H1 (cell line): ENCODE results near the gene GFPT1. TPM values are rescaled to one million over a fixed set of nuclear protein-coding genes. Genes with fewer than 3 reads are reported as not detected.
"Not testable (repeated sequence)": the region's sequence is repeated elsewhere in the genome, so short reads cannot be mapped to it uniquely, and the experiment has no call there.

ENCODE experiments used
- CTCF ChIA-PET: fragments of 300-600 bp; sonication (Branson Sonifier 250); formaldehyde crosslinking; loops from one replicate; lab custom pipeline; 2021; ENCODE audit not compliant: partially characterized antibody; lab: Charles Lee
- POLR2A ChIA-PET: fragments of 300-600 bp; sonication (Branson Sonifier 250); formaldehyde crosslinking; loops from one replicate; lab custom pipeline; 2021; ENCODE audit warnings: inconsistent platforms; ENCODE audit not compliant: partially characterized antibody; lab: Charles Lee
- DNase-seq, 2 experiments: peaks; one replicate each; pipeline versions ENCODE4 v3.0.0 to v3.0.0-alpha.2; 2010 to 2022; ENCODE audit warnings: low spot score in 2 of 2, low read depth in 1 of 2, mixed read lengths in 1 of 2
- FAIRE-seq: peaks from 2 replicates; lab custom pipeline; 2011; peaks lifted over from hg19 to GRCh38; lab: Jason Lieb, UNC
- H2AFZ ChIP-seq: 2 replicates; pipeline ENCODE4 v1.8.1; 2012; ENCODE audit warnings: low read length, inconsistent platforms
- H2AK5ac ChIP-seq: 2 replicates; pipeline ENCODE4 v1.6.1; 2013; ENCODE audit warnings: low read depth, low read length
- H2BK120ac ChIP-seq: replicated peaks from 2 replicates; pipeline ENCODE3; 2013; ENCODE audit warnings: low read depth, low read length, inconsistent platforms
- H2BK12ac ChIP-seq: 2 replicates; pipeline ENCODE4 v1.6.1; 2013; ENCODE audit warnings: low read depth, low read length
- H2BK15ac ChIP-seq: 2 replicates; pipeline ENCODE4 v1.6.1; 2013; ENCODE audit warnings: low read length
- H2BK20ac ChIP-seq: 2 replicates; pipeline ENCODE4 v1.6.1; 2013; ENCODE audit warnings: low read length
- H2BK5ac ChIP-seq: 2 replicates; pipeline ENCODE4 v1.6.1; 2013; ENCODE audit warnings: low read depth, low read length
- H3K14ac ChIP-seq: 2 replicates; pipeline ENCODE4 v1.6.1; 2013; ENCODE audit warnings: inconsistent platforms; ENCODE audit not compliant: insufficient read length
- H3K18ac ChIP-seq: 2 replicates; pipeline ENCODE4 v1.6.1; 2013; ENCODE audit warnings: low read length; ENCODE audit errors: extremely low read depth
- H3K23ac ChIP-seq: 2 replicates; pipeline ENCODE4 v1.6.1; 2013; ENCODE audit warnings: inconsistent platforms; ENCODE audit not compliant: insufficient read length
- H3K23me2 ChIP-seq: 2 replicates; pipeline ENCODE4 v1.6.1; 2013; ENCODE audit warnings: low read depth, low read length
- H3K27ac ChIP-seq: 2 replicates; pipeline ENCODE4 v1.6.1; 2011; ENCODE audit warnings: low read depth, low read length, inconsistent platforms
- H3K27me3 ChIP-seq, 4 experiments: replicated peaks in 1 of 4; 1 replicate in 1 of 4; 2 replicates in 3 of 4; pipeline versions ENCODE4 v1.6.1 to v1.8.1; 2011 to 2013; ENCODE audit warnings: low read length in 3 of 4, mild to moderate bottlenecking in 3 of 4, inconsistent platforms in 2 of 4, mixed read lengths in 2 of 4, moderate library complexity in 1 of 4; ENCODE audit not compliant: control insufficient read depth in 3 of 4, insufficient read depth in 3 of 4; ENCODE audit errors: extremely low read depth in 1 of 4
- H3K36me3 ChIP-seq, 4 experiments: 2 replicates each; pipeline versions ENCODE4 v1.6.1 to v1.8.1; 2011 to 2013; ENCODE audit warnings: mild to moderate bottlenecking in 4 of 4, low read length in 3 of 4, moderate library complexity in 2 of 4, control low read depth in 1 of 4, inconsistent platforms in 1 of 4; ENCODE audit not compliant: insufficient read depth in 4 of 4, control insufficient read depth in 2 of 4
- H3K4ac ChIP-seq: replicated peaks from 2 replicates; pipeline ENCODE3; 2013; ENCODE audit warnings: low read length, low read depth, mixed read lengths, inconsistent platforms; ENCODE audit not compliant: insufficient read length
- H3K4me1 ChIP-seq, 4 experiments: replicated peaks in 1 of 4; 1 replicate in 1 of 4; 2 replicates in 3 of 4; pipeline versions ENCODE4 v1.6.1 to v1.8.1; 2011 to 2013; ENCODE audit warnings: low read length in 3 of 4, inconsistent platforms in 2 of 4, mixed read lengths in 1 of 4; ENCODE audit not compliant: insufficient read depth in 4 of 4, control insufficient read depth in 3 of 4
- H3K4me2 ChIP-seq, 2 experiments: 2 replicates each; pipeline versions ENCODE4 v1.6.1 to v1.8.1; 2011 to 2013; ENCODE audit warnings: low read depth in 2 of 2, low read length in 2 of 2, control low read depth in 1 of 2, inconsistent platforms in 1 of 2, mild to moderate bottlenecking in 1 of 2; ENCODE audit not compliant: insufficient read depth in 1 of 2
- H3K4me3 ChIP-seq, 4 experiments: fragments of 200-600, 300-600 bp in 1 of 4; sonication (generic), shearing (Covaris generic), sonication (Bioruptor Twin) in 1 of 4; 2 replicates each; pipeline versions ENCODE4 v1.5.1 to v1.8.1; 2011 to 2016; ENCODE audit warnings: low read length in 4 of 4, low read depth in 3 of 4, control low read depth in 2 of 4, inconsistent platforms in 2 of 4, mild to moderate bottlenecking in 2 of 4, mixed read lengths in 1 of 4, moderate library complexity in 1 of 4; ENCODE audit not compliant: insufficient read depth in 2 of 4; ENCODE audit errors: extremely low read depth in 1 of 4
- H3K56ac ChIP-seq: replicated peaks from 2 replicates; pipeline ENCODE3; 2013; ENCODE audit warnings: low read depth, mild to moderate bottlenecking, mixed read lengths, low read length, inconsistent platforms; ENCODE audit not compliant: insufficient read length
- H3K79me1 ChIP-seq: 2 replicates; pipeline ENCODE4 v1.6.1; 2013; ENCODE audit warnings: low read depth, low read length, control low read depth
- H3K79me2 ChIP-seq, 2 experiments: 2 replicates each; pipeline versions ENCODE4 v1.6.1 to v1.8.1; 2012 to 2013; ENCODE audit warnings: low read length in 2 of 2, mild to moderate bottlenecking in 2 of 2, inconsistent platforms in 1 of 2; ENCODE audit not compliant: insufficient read depth in 2 of 2, control insufficient read depth in 1 of 2
- H3K9ac ChIP-seq, 4 experiments: replicated peaks in 1 of 4; 1 replicate in 1 of 4; 2 replicates in 3 of 4; pipeline versions ENCODE4 v1.6.1 to v1.8.1; 2011 to 2013; ENCODE audit warnings: low read depth in 3 of 4, low read length in 3 of 4, control low read depth in 2 of 4, mild to moderate bottlenecking in 2 of 4, moderate library complexity in 2 of 4, inconsistent platforms in 1 of 4; ENCODE audit errors: extremely low read depth in 1 of 4
- H3K9me3 ChIP-seq, 2 experiments: 2 replicates each; pipeline versions ENCODE4 v1.6.1 to v1.8.1; 2012 to 2013; ENCODE audit warnings: mild to moderate bottlenecking in 2 of 2, moderate library complexity in 2 of 2, control low read depth in 1 of 2, inconsistent platforms in 1 of 2, low read depth in 1 of 2, low read length in 1 of 2, mixed read lengths in 1 of 2; ENCODE audit not compliant: insufficient read depth in 2 of 2
- H4K20me1 ChIP-seq, 2 experiments: replicated peaks in 1 of 2; 2 replicates each; pipeline versions ENCODE3 to v1.8.1; 2011 to 2013; ENCODE audit warnings: inconsistent platforms in 2 of 2, low read length in 2 of 2, mild to moderate bottlenecking in 1 of 2; ENCODE audit not compliant: insufficient read depth in 2 of 2, control insufficient read depth in 1 of 2
- H4K5ac ChIP-seq: 2 replicates; pipeline ENCODE4 v1.6.1; 2013; ENCODE audit warnings: low read length, low read depth, mixed read lengths, inconsistent platforms; ENCODE audit not compliant: insufficient read length
- H4K8ac ChIP-seq: 2 replicates; pipeline ENCODE4 v1.8.0; 2013; ENCODE audit warnings: mild to moderate bottlenecking, moderate library complexity, low read length, inconsistent platforms; ENCODE audit not compliant: insufficient read depth; ENCODE audit errors: extremely low read depth
- H4K91ac ChIP-seq: replicated peaks from 2 replicates; pipeline ENCODE3; 2013; ENCODE audit warnings: low read length, mixed read lengths, inconsistent platforms; ENCODE audit not compliant: insufficient read length
- WGBS, 2 experiments: shearing (Covaris generic) in 1 of 2; methylation state at CpG; one replicate each; pipeline versions ENCODE4 v1.1.6 to v1.1.7; 2013 to 2015; ENCODE audit warnings: low lambda C conversion rate in 2 of 2, mixed read lengths in 2 of 2, inconsistent platforms in 1 of 2, low coverage in 1 of 2, missing lambda C conversion rate in 1 of 2; ENCODE audit not compliant: insufficient replicate concordance in 2 of 2, insufficient coverage in 1 of 2, insufficient read length in 1 of 2; ENCODE audit errors: extremely low coverage in 1 of 2, missing lambda C conversion rate in 1 of 2; 5-methylcytosine and 5-hydroxymethylcytosine counted together
- polyA plus RNA-seq, 7 experiments: library from polyadenylated mRNA; depleted of rRNA in 3 of 7; stranded (reverse) in 5 of 7; unstranded in 2 of 7; fragments of >200 nt in 5 of 7; fragments of 200-250 nt in 2 of 7; gene quantifications; 1 replicate in 5 of 7; 2 replicates in 1 of 7; 4 replicates in 1 of 7; pipeline versions ENCODE4 v1.2.1 to v1.2.3, GENCODE V29; 2011 to 2013; ENCODE audit warnings: missing spikeins in 2 of 7, mixed read lengths in 2 of 7
- total RNA-seq: library from RNA; stranded (reverse); fragmentation: NEBNext Ultra II Directional; extraction: Animal tissue kit (Norgen Biotek cat#: 25700); gene quantifications from 2 replicates; pipeline ENCODE4 v1.2.1, GENCODE V29; 2021

The GFPT1 gene
- total and polyA plus RNA-seq, 2 of the 8 experiments (the other 6 are each of a cell fraction or from before 2014, with no cell fraction given): 13.3 to 76.2 TPM

- not testable (repeated sequence) for H3K79me1 ChIP-seq, H4K5ac ChIP-seq, H3K14ac ChIP-seq, H2AK5ac ChIP-seq, H2BK5ac ChIP-seq, DNase-seq, H3K79me2 ChIP-seq, H3K27ac ChIP-seq, H2BK20ac ChIP-seq, H2BK15ac ChIP-seq, H3K4me2 ChIP-seq, H3K23me2 ChIP-seq, H2BK120ac ChIP-seq, H4K8ac ChIP-seq, H3K23ac ChIP-seq, H3K4ac ChIP-seq, H4K20me1 ChIP-seq, H3K4me3 ChIP-seq, H2BK12ac ChIP-seq, FAIRE-seq, H3K56ac ChIP-seq, H3K27me3 ChIP-seq, H4K91ac ChIP-seq, H3K18ac ChIP-seq, H3K9ac ChIP-seq, H3K4me1 ChIP-seq, H3K9me3 ChIP-seq, H2AFZ ChIP-seq
- H3K36me3 ChIP-seq: peaks cover 2 to 17% (median 3%) of the 10 kb centered on the region in 4 experiments; a peak in 3 of 8 replicates
- CTCF ChIA-PET: interaction anchor here (1.0 to 2.8 kb wide), 2 partner anchors 17 to 44 kb away, joined by 3 to 6 read pairs; no protein-coding TSS in a partner anchor
- POLR2A ChIA-PET: interaction anchor here (0.6 kb wide), 1 partner anchor 475 kb away, joined by 3 read pairs; the partner anchor contains the start of gene SNRNP27
- WGBS, 2 experiments: 87% methylated on average over 7 of the region's 7 CpGs; no CpG with 5 or more reads in 1 of the 2 experiments
Observed at GRCh38 chr2:69419111-69419510, 32.1 kb upstream of the GFPT1 start.
